GM13977 (cell line): ENCODE measurements around the gene ATP2B3.

Experiments used
- DNase-seq: peaks from one replicate; pipeline ENCODE4 v3.0.0; 2012; ENCODE audit warnings: low spot score
- in situ Hi-C: fragments of 300-500 bp; cut with MboI; formaldehyde crosslinking; loops from one replicate; pipeline ENCODE4 v1.12.0; 2022; ENCODE audit warnings: low sequenced_read_pairs, low pct_unique_long_range_greater_than_20kb, mixed read lengths, inconsistent platforms; ENCODE audit not compliant: unreplicated experiment
- TF ChIP-seq, protein P1 (sequence below): IDR thresholded peaks from 2 replicates; pipeline ENCODE4 v1.5.1; 2012; ENCODE audit warnings: mild to moderate bottlenecking, control low read depth; ENCODE audit not compliant: insufficient read depth; ENCODE audit errors: extremely low read depth, missing control alignments

The ATP2B3 gene

DNA sequence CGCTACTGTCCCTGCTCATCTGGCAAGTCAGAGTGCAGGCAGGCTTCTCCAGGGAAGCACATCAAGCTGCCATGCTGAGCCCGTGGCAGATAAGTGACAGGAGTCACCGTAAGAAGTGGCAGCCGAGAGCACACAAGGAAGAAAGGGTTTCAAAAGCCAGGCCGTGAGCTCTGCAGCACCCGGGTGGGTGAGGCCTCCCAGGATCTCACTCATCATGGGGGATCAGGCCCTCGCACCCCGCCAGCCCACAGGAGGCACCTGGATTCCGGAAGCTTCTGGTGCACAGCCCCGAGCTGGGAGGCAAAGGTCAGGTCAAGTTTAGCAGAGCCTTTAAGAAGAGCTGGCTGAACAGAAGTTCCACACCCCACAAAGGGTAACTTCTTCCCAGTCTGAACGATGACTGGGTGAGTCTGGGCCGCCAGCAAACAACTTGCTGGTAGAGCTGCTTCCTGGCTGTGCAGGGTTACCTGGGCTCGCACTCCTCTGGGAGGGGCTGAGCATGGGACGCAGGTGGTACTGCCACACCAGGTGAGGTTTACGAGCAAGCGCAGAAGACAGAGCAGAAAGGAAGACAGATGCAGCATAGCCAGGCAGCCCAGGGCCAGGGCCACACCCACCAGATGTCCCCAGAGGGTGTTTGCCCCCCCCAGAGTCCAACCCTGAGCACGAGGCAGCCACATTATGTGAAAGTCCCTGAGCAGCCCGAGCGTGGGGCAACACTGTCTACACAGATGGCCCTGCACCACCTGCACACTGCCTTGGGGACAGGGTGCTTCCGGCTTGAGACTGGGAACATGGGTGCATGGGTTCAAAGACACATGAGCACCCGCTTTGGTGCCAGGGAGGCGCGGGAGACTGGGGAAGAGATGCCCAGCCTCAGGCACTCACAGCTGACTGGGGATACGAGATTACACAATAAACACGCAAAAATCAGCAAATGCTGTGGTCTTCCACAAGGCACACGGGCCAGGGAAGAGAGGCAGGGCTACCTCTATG lies 73.8 kb downstream of the ATP2B3 start:
- TF ChIP-seq, protein P1, sequence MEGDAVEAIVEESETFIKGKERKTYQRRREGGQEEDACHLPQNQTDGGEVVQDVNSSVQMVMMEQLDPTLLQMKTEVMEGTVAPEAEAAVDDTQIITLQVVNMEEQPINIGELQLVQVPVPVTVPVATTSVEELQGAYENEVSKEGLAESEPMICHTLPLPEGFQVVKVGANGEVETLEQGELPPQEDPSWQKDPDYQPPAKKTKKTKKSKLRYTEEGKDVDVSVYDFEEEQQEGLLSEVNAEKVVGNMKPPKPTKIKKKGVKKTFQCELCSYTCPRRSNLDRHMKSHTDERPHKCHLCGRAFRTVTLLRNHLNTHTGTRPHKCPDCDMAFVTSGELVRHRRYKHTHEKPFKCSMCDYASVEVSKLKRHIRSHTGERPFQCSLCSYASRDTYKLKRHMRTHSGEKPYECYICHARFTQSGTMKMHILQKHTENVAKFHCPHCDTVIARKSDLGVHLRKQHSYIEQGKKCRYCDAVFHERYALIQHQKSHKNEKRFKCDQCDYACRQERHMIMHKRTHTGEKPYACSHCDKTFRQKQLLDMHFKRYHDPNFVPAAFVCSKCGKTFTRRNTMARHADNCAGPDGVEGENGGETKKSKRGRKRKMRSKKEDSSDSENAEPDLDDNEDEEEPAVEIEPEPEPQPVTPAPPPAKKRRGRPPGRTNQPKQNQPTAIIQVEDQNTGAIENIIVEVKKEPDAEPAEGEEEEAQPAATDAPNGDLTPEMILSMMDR = no peak
- in situ Hi-C loops = no loop called here
- DNase-seq = no peak

DNA sequence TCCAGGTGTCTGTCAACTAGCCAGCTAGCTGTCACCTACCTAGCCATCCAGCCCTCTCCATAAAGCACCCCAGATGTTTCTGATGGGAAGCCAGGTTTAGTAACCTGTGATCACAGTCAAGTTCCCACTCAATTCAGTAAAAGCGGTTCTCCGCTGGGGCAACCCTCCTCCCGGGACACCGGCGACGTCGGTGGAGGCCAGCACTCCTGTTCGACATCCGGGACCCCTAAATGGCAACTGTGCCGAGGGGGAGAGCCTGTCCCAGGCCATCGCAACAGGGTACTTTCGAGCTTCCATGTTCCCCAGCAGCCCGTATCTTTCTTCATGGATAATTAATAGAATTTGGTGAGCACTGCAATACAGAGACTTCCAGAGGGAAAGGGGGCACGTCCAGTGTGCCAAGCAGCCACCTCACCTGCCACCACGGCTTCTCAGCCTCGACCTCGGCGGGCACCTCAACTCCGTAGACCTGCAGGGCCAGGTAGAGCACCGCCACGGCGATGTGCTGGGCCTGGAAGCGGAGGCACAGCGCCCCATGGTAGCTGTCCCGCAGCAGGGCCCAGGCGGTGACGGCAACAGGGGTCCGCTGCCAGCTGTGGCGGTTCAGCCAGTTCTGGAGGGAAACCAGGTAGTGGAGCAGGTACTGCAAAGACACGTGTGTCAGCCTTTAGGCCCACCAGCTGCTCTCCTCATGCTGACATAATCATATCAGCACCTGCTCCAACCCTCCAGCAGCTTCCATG lies 74.8 kb downstream of the ATP2B3 start:
- DNase-seq = no peak
- in situ Hi-C loops = no loop called here

DNA sequence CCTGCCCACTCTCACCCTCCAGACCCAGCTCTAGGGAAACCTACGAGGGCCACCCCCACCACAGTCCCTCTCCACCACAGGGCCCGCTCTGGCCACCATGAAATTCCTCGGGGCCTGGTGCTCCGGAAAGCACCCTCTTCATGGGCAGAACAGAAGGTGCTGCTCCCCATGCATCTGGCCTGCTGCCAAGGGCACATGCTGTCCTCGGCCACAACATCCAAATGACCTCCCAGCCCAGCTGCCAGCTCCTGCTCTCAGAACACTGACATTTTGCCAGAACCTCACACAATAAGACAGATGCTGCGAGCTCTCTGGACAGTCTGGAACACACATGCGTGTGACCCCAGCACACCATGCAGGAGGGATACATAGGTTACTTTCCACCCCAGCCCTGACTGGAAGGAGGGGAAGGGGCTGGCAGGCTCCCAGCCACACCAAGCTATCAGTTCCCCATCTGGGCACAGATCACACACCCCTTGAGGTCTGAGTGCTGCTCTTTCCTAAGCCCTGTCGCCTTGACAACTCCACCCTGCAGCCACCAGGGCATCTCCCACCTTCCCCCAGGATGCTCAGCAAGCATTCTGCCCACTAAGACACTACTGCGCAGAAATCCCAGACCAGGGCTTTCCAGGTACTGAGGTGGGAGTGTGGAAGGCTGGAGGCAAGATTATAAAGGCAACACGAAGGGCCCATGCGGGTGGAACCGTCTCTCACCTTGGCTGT lies 75.7 kb downstream of the ATP2B3 start:
- in situ Hi-C loops = no loop called here
- DNase-seq = no peak

More for the DNA sequence above, 74.8 kb downstream of the ATP2B3 start:
- TF ChIP-seq, protein P1 = no peak

DNA sequence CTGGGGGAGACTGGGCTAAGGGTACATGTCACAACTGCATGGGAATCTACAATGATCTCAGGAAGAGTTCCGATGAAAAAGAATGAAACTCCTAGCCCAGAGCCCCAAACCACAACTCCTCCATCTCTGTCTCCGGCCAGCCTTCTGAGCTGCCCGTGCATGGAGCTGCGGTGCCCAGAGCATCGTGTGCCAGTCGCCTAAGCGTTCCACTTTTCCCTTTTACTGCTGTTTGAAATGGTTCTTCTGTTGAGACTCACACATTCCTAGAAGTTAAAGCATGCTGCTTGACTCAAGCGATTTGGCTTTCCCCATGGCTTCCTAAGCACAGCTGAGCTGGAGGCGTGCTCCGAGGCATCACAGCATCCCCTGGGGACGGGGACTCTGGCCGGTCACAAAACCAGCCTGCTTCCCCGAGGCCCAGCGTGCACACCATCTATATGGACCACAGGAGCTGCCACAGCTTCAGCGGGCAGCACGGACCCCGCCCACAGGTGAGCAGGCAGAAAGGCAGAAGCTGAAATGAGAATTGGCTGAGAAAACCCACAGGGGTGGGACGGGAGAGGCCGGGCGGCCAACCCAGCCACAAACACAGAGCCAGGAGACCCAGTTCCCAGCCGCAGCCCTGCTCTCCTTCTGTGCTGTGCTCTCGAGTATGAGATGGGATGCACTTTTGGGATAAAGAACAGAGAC lies 76.5 kb downstream of the ATP2B3 start:
- in situ Hi-C loops = no loop called here
- DNase-seq = no peak

More for the DNA sequence above, 75.7 kb downstream of the ATP2B3 start:
- TF ChIP-seq, protein P1 = no peak

DNA sequence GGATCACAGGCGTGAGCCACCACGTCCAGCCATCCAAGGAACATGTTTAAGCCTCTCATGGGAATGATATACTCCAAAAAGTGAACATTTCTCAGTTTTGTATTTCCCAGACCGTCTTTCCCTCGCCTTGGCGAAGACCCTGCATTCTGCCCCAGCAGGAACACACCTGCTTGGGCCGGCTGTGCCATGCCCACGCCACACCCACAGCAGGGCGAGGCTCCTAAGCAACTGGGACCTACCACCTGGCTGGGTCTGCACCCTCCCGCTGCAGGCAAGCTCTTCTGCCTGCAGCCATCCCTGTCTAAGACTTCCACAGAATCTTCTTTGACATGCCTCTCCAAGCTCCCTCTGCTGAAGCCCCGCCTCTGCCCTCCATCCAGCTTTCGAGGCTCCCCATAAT lies 77.9 kb downstream of the ATP2B3 start:
- no peak for DNase-seq
- in situ Hi-C loops = no loop called here
- TF ChIP-seq, protein P1 = no peak

More for the DNA sequence above, 76.5 kb downstream of the ATP2B3 start:
- TF ChIP-seq, protein P1 = no peak
